ENCODE results near the gene CCDC197. TPM values are rescaled to one million over a fixed set of nuclear protein-coding genes. Genes with fewer than 3 reads are reported as not detected.
A peak's percentile ranks its signal among the peaks of the same experiment; 100 is the strongest.

The CCDC197 gene
- total RNA-seq, 1 donor from 2014 or later = not detected

DNA sequence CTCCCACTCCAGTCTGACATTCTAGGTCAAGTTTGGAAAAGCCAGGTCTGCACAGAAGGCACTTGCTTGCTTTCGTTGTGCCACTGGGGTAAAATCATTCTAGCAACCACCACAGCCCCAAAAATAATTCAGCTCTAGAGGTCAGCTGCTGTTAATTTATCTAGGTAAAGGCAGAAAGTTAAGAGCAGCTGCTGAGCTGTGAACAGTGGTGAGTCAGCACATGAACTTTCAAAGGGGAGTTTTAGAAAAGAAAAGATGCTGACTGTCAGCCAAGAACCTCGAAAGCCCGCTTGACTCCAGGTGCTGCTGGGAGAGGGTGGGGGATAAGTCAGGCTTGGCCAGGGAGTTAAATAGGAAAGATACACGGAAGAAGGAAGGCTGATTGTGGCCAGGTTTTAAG lies 12.7 kb downstream of the CCDC197 start:
- TF ChIP-seq CTCF (IDR thresholded peaks at IDR 0.05; ENCODE audit: unreplicated experiment) = no peak
- Mint-ChIP-seq H3K27me3 (ENCODE audit: unreplicated experiment) (peaks cover 14% of the 10 kb centered on the region), H3K9me3 (ENCODE audit: unreplicated experiment) (no peaks in the 10 kb centered on the region), H3K4me1 (ENCODE audit: unreplicated experiment) (no peaks in the 10 kb centered on the region), H3K4me3 (ENCODE audit: unreplicated experiment) (no peak overlapping the region), H3K36me3 (ENCODE audit: low read depth, unreplicated experiment) (no peaks in the 10 kb centered on the region), H3K27ac (ENCODE audit: unreplicated experiment) (no peak overlapping the region)
- no peak for DNase-seq (ENCODE audit: low spot score)

- Mint-ChIP-seq H3K27ac (ENCODE audit: unreplicated experiment) (no peak overlapping the region), H3K4me3 (ENCODE audit: unreplicated experiment) (no peak overlapping the region), H3K36me3 (ENCODE audit: low read depth, unreplicated experiment) (no peaks in the 10 kb centered on the region), H3K27me3 (ENCODE audit: unreplicated experiment) (peaks cover 9% of the 10 kb centered on the region), H3K4me1 (ENCODE audit: unreplicated experiment) (no peaks in the 10 kb centered on the region), H3K9me3 (ENCODE audit: unreplicated experiment) (no peaks in the 10 kb centered on the region)
- no peak for TF ChIP-seq CTCF (IDR thresholded peaks at IDR 0.05; ENCODE audit: unreplicated experiment)
- no peak for DNase-seq (ENCODE audit: low spot score)
These were observed 13.5 kb downstream of the CCDC197 start for GRCh38 chr14:94010625-94011024.

DNA sequence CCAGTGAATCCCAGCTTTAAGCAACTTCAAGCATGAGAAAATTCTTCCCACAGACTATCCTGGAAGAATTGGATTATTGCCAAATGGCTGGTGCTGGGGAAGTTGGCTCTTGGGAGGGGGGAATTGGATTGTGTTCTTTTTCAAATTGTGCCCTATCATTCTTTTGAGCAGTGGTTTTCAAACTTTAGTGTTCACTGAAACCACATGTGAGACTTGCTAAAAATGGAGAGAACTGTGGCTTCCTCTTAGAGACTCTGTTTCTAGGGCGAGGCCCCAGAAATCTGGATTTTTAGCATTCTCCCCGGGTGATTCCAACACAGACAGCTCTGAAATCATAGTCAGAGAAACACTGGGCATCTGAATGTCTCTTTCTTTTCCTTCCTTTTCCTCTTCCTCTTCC lies 14.7 kb downstream of the CCDC197 start:
- DNase-seq (ENCODE audit: low spot score) = no peak
- Mint-ChIP-seq H3K27ac (ENCODE audit: unreplicated experiment) (no peak overlapping the region), H3K4me3 (ENCODE audit: unreplicated experiment) (no peak overlapping the region)

DNA sequence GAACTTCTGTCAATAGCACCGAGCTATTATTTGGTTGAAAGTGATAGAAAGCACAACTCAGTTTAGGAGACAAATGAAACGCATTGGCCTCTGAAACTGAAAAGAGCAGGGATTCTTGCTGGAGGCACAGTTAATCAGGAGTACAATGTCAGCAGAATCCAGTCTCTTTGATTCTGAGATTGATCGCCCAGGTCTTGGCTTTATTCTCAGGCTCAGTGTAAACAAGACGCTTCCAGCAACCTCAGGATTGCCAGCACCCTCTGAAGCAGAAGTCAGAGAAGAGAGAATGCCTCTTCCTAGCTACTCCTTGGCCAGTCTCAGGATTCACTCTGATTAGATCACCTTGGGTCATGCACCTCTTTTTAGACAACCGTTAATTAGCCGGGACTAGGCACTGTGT lies 17.3 kb downstream of the CCDC197 start:
- no peak overlapping the region for H3K4me3 Mint-ChIP-seq (ENCODE audit: unreplicated experiment)
- peaks cover 4% of the 10 kb centered on the region for H3K36me3 Mint-ChIP-seq (ENCODE audit: low read depth, unreplicated experiment)
- no peak overlapping the region for H3K27ac Mint-ChIP-seq (ENCODE audit: unreplicated experiment)
- no peak for TF ChIP-seq CTCF (IDR thresholded peaks at IDR 0.05; ENCODE audit: unreplicated experiment)
- peaks cover 4% of the 10 kb centered on the region for H3K9me3 Mint-ChIP-seq (ENCODE audit: unreplicated experiment)
- no peak for DNase-seq (ENCODE audit: low spot score)
- H3K27me3 Mint-ChIP-seq (ENCODE audit: unreplicated experiment) = peaks cover 6% of the 10 kb centered on the region
- H3K4me1 Mint-ChIP-seq (ENCODE audit: unreplicated experiment) = no peaks in the 10 kb centered on the region

More for the DNA sequence above, 14.7 kb downstream of the CCDC197 start:
- H3K4me1 Mint-ChIP-seq (ENCODE audit: unreplicated experiment) = no peaks in the 10 kb centered on the region
- H3K27me3 Mint-ChIP-seq (ENCODE audit: unreplicated experiment) = peaks cover 9% of the 10 kb centered on the region
- no peaks in the 10 kb centered on the region for H3K9me3 Mint-ChIP-seq (ENCODE audit: unreplicated experiment)
- no peaks in the 10 kb centered on the region for H3K36me3 Mint-ChIP-seq (ENCODE audit: low read depth, unreplicated experiment)
- TF ChIP-seq CTCF (IDR thresholded peaks at IDR 0.05; ENCODE audit: unreplicated experiment) = no peak

DNA sequence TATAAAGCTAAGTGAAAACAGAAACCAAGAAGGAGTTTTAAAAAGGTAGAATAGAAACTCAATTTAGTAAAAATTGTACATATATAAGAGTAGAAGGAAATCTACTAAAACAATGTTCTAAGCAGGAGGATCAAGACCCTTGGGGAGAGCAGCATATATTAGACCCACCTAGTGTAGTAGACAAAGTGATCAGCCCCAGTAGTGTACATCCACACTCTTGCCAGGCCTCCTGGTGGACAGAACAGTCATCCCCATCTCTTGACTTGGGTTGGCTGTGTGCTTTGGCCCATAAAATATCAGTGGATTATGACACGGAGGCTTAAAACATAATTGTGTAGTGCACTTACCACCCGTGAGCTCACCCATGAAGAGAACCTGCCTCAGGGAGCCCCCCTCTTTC lies 18.1 kb downstream of the CCDC197 start:
- H3K27ac Mint-ChIP-seq (ENCODE audit: unreplicated experiment) = no peak overlapping the region
- peaks cover 4% of the 10 kb centered on the region for H3K36me3 Mint-ChIP-seq (ENCODE audit: low read depth, unreplicated experiment)
- H3K4me1 Mint-ChIP-seq (ENCODE audit: unreplicated experiment) = no peaks in the 10 kb centered on the region
- H3K9me3 Mint-ChIP-seq (ENCODE audit: unreplicated experiment) = peaks cover 4% of the 10 kb centered on the region
- peaks cover 2% of the 10 kb centered on the region for H3K27me3 Mint-ChIP-seq (ENCODE audit: unreplicated experiment)
- no peak overlapping the region for H3K4me3 Mint-ChIP-seq (ENCODE audit: unreplicated experiment)
- peak; percentile 19 for TF ChIP-seq CTCF (IDR thresholded peaks at IDR 0.05; ENCODE audit: unreplicated experiment)
- DNase-seq (ENCODE audit: low spot score) = no peak

Measured in endothelial cell (in vitro differentiated cells).